Gastrocnemius medialis (tissue), 4 donors: Measurements from ENCODE around the gene CUX1. TPM values are rescaled to one million over a fixed set of nuclear protein-coding genes. Genes with fewer than 3 reads are reported as not detected.
"Not testable (repeated sequence)": the region's sequence is repeated elsewhere in the genome, so short reads cannot be mapped to it uniquely, and the experiment has no call there.

Source experiments
- ATAC-seq, 2 donors: fragments of 150-250 bp; one replicate each; pipeline ENCODE4 v1.9.1; 2016
- DNase-seq, 2 donors: peaks; one replicate each; pipeline ENCODE4 v3.0.0-alpha.2; 2019
- H3K27ac ChIP-seq, 4 donors: fragments of 200-600 bp; sonication (generic); 1 replicate in 1 of 4; 2 replicates in 3 of 4; pipeline ENCODE4 v1.5.1; 2016 to 2018; ENCODE audit warnings: mild to moderate bottlenecking in 2 of 4, moderate library complexity in 1 of 4
- H3K27me3 ChIP-seq, 3 donors: fragments of 200-600 bp; sonication (generic) in 2 of 3; 1 replicate in 1 of 3; 2 replicates in 2 of 3; pipeline versions ENCODE4 v1.5.1 to v1.6.0; 2016 to 2019; ENCODE audit warnings: mild to moderate bottlenecking in 1 of 3, moderate library complexity in 1 of 3
- H3K36me3 ChIP-seq, 2 donors: fragments of 200-600 bp; sonication (generic) in 1 of 2; one replicate each; pipeline ENCODE4 v1.5.1; 2017 to 2018
- H3K4me1 ChIP-seq, 2 donors: fragments of 200-600 bp; sonication (generic) in 1 of 2; one replicate each; pipeline ENCODE4 v1.5.1; 2016 to 2017; ENCODE audit warnings: mild to moderate bottlenecking in 2 of 2
- H3K4me3 ChIP-seq, 4 donors: fragments of 200-600 bp; sonication (generic) in 3 of 4; 1 replicate in 1 of 4; 2 replicates in 3 of 4; pipeline ENCODE4 v1.5.1; 2016 to 2019; ENCODE audit warnings: mild to moderate bottlenecking in 2 of 4
- H3K9me3 ChIP-seq, 3 donors: fragments of 200-600 bp; sonication (generic) in 2 of 3; 1 replicate in 1 of 3; 2 replicates in 2 of 3; pipeline ENCODE4 v1.5.1; 2016 to 2019
- POLR2A ChIP-seq, 2 donors: fragments of 450-650 bp; IDR thresholded peaks; one replicate each; pipeline ENCODE4 v1.6.1; 2017; ENCODE audit warnings: antibody characterized with exemption in 2 of 2, mild to moderate bottlenecking in 2 of 2, moderate library complexity in 2 of 2
- in situ Hi-C, 4 donors: fragments of 200-750 bp; cut with MboI; loops; one replicate each; pipeline versions ENCODE4 v1.15.0 to v1.8.0; 2017; ENCODE audit warnings: low sequenced_read_pairs in 4 of 4
- intact Hi-C: fragments of 100-400 bp; cut with DNase I; formaldehyde crosslinking; loops from one replicate; pipeline ENCODE4 v1.15.1; 2023; ENCODE audit warnings: low total_unique reads
- total RNA-seq, 4 donors: library from RNA; depleted of rRNA; stranded (reverse); fragments of >200 nt; gene quantifications; one replicate each; pipeline versions ENCODE4 v1.1.0 to v1.2.3, GENCODE V29; 2016
- TF ChIP-seq, protein P1 (sequence below), 5 experiments: fragments of 450-650 bp in 3 of 5; fragments of 200-600 bp in 2 of 5; sonication (generic) in 2 of 5; IDR thresholded peaks in 4 of 5; conservative IDR thresholded peaks in 1 of 5; 1 replicate in 4 of 5; 2 replicates in 1 of 5; pipeline ENCODE4 v1.5.1; 2016 to 2019; ENCODE audit warnings: antibody characterized with exemption in 5 of 5, mild to moderate bottlenecking in 3 of 5, moderate library complexity in 3 of 5

The CUX1 gene
- total RNA-seq, 4 donors from 2014 or later: 44.1 to 57.9 (median 54.9) TPM

DNA sequence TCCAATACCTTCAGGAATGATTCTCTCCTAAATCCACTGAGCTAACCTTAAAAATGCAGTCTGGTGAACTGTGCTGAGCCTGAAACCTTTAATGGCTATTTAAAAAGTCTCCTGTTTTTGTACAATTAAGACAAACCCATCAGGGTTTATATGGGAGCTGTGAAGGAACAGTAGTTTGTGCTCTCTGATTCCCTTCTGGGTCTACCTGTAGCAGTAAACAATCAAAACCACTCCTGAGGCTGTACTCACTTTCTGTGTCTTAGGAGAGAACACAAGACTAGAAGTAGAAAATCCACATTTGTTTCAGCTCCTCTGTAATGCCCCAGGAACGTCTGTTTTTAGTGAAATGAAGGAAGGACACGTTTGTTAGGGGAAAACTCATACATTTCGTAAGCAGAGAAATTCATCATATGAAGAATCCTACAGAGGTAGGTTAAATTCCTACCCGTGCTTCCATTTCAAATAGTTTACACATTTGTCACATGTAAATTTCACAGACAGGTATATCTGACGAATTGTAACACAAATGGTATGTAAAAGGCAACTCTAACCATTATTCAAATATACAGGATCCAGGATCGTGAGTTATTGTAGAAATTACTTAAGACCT is 2.6 kb downstream of the CUX1 start:
- H3K27me3 ChIP-seq: no peaks in the 10 kb centered on the region
- no peak overlapping the region for H3K4me3 ChIP-seq
- no peaks in the 10 kb centered on the region for H3K36me3 ChIP-seq
- intact Hi-C loops: loop anchor here (5.0 to 10.0 kb wide), 3 partner anchors 77 to 275 kb away; no protein-coding TSS in a partner anchor
- TF ChIP-seq, protein P1, sequence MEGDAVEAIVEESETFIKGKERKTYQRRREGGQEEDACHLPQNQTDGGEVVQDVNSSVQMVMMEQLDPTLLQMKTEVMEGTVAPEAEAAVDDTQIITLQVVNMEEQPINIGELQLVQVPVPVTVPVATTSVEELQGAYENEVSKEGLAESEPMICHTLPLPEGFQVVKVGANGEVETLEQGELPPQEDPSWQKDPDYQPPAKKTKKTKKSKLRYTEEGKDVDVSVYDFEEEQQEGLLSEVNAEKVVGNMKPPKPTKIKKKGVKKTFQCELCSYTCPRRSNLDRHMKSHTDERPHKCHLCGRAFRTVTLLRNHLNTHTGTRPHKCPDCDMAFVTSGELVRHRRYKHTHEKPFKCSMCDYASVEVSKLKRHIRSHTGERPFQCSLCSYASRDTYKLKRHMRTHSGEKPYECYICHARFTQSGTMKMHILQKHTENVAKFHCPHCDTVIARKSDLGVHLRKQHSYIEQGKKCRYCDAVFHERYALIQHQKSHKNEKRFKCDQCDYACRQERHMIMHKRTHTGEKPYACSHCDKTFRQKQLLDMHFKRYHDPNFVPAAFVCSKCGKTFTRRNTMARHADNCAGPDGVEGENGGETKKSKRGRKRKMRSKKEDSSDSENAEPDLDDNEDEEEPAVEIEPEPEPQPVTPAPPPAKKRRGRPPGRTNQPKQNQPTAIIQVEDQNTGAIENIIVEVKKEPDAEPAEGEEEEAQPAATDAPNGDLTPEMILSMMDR (IDR thresholded peaks at IDR 0.05 in 4 of 5, conservative IDR thresholded peaks at IDR 0.05 in 1 of 5): no peak
- TF ChIP-seq POLR2A (IDR thresholded peaks at IDR 0.05): no peak
- ATAC-seq: no peak
- in situ Hi-C loops: loop anchor here in 2 of 4 donors (25.0 kb wide), 2 partner anchors 133 to 417 kb away; no protein-coding TSS in a partner anchor
- peaks cover 47 to 49% of the 10 kb centered on the region in 2 donors for H3K4me1 ChIP-seq
- H3K27ac ChIP-seq: peak overlapping the region in 2 of 4 donors; percentile 6 to 33
- DNase-seq: no peak
- H3K9me3 ChIP-seq: no peaks in the 10 kb centered on the region

DNA sequence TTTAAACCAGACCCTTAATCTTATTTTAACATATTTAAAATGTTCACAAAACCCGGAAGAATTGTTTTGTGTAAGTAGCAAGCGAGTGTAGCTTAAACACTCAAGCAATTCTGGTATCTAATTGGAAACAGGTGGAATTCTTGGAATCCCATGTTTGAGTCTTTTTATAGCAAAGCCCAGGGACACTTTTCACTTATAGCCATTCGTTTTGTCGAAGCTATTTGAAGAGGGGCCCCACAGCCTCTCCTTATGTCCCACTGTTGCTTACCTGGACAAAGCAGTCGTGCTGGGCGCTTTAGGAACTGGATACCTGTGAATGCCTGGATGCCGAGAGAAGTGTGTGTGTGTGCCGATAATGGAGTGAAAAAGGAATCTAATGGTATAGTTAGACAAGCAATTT is 3.3 kb downstream of the CUX1 start:
- no peak for ATAC-seq
- no peak overlapping the region for H3K27ac ChIP-seq
- no peaks in the 10 kb centered on the region for H3K36me3 ChIP-seq
- no peaks in the 10 kb centered on the region for H3K27me3 ChIP-seq
- TF ChIP-seq POLR2A (IDR thresholded peaks at IDR 0.05): no peak
- TF ChIP-seq, protein P1 (IDR thresholded peaks at IDR 0.05 in 4 of 5, conservative IDR thresholded peaks at IDR 0.05 in 1 of 5): no peak
- in situ Hi-C loops: loop anchor here in 2 of 4 donors (25.0 kb wide), 2 partner anchors 133 to 417 kb away; no protein-coding TSS in a partner anchor
- H3K4me1 ChIP-seq: peaks cover 51% of the 10 kb centered on the region in 2 donors
- no peak for DNase-seq
- H3K9me3 ChIP-seq: no peaks in the 10 kb centered on the region
- intact Hi-C loops: loop anchor here (10.0 kb wide), 1 partner anchor 274 kb away; no protein-coding TSS in a partner anchor
- no peak overlapping the region for H3K4me3 ChIP-seq

DNA sequence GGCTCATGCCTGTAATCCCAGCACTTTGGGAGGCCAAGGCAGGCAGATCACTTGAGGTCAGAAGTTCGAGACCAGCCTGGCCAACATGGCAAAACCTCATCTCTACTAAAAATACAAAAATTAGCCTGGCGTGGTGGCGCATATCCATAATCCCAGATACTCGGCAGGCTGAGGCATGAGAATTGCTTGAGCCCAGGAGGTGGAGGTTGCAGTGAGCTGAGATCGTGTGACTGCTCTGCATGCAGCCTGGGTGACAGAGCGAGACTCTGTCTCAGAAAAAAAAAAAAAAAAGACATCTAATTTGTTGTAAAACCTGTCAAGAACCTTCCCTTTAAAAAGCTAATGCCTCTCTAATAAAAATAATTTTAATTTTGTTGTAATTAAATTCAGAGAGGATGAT is 5.2 kb downstream of the CUX1 start:
- not testable (repeated sequence) for DNase-seq, H3K9me3 ChIP-seq, H3K36me3 ChIP-seq, H3K4me3 ChIP-seq, ATAC-seq, H3K27me3 ChIP-seq
- Histone ChIP-seq H3K27ac (peak overlapping the region; percentile 45 to 54 (median 53)), H3K4me1 (peaks cover 60 to 63% of the 10 kb centered on the region in 2 donors)
- in situ Hi-C loops (loop anchor here in 2 of 4 donors (25.0 kb wide), 2 partner anchors 135 to 415 kb away; no protein-coding TSS in a partner anchor), intact Hi-C loops (loop anchor here (10.0 kb wide), 1 partner anchor 272 kb away; no protein-coding TSS in a partner anchor)

DNA sequence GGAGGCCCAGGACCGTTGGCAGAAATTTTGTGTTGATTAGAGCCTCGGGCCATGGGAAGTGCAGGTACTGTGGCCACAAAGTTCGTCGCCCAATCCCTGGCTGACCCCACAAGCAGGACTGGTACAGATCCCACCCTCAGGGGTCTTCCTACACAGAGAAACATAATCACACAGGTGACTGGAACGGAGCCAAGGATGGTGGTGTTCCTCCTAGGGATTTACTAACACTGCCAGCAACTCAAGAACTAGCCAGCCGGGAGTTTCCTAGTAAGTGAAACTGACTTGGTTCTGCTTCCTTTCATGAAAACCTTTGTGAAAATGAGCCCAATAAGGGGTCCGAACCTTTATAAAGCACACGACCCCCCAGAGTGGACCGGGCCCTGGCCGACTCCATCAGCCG is 5.7 kb downstream of the CUX1 start:
- Histone ChIP-seq H3K36me3 (no peaks in the 10 kb centered on the region), H3K9me3 (no peaks in the 10 kb centered on the region), H3K27me3 (no peaks in the 10 kb centered on the region), H3K4me1 (peaks cover 56 to 65% of the 10 kb centered on the region in 2 donors), H3K27ac (peak overlapping the region; percentile 45 to 54 (median 53)), H3K4me3 (peak overlapping the region in 1 of 4 donors; percentile 6)
- intact Hi-C loops: loop anchor here (10.0 kb wide), 1 partner anchor 272 kb away; no protein-coding TSS in a partner anchor
- in situ Hi-C loops: loop anchor here in 2 of 4 donors (25.0 kb wide), 2 partner anchors 136 to 414 kb away; no protein-coding TSS in a partner anchor
- DNase-seq (peak in 1 of 2 donors; percentile 35), ATAC-seq (peak in 1 of 2 donors; percentile 24)
- TF ChIP-seq, protein P1 (IDR thresholded peaks at IDR 0.05 in 4 of 5, conservative IDR thresholded peaks at IDR 0.05 in 1 of 5): no peak
- no peak for TF ChIP-seq POLR2A (IDR thresholded peaks at IDR 0.05)

DNA sequence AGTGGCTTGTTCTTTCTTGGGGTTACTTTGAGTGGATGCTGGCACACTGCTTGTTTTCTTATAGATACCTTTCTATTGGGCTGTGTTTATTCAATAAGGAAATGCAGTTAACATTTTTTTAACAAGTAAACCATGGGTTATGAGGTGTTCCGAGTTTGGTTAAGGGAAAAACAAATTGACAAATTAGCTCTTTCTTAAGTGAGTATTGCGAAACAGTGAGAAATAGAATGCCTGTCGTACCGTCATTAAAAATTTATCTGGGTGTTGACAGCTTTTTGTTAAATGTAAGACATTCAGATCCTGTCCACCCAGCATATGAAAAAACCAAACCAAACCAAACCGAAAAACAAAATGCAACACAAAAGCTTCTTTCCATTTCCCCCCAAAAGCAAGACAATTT is 6.2 kb downstream of the CUX1 start:
- Histone ChIP-seq H3K9me3 (no peaks in the 10 kb centered on the region), H3K4me1 (peaks cover 56 to 65% of the 10 kb centered on the region in 2 donors), H3K27me3 (no peaks in the 10 kb centered on the region), H3K27ac (peak overlapping the region; percentile 45 to 54 (median 53)), H3K36me3 (no peaks in the 10 kb centered on the region), H3K4me3 (peak overlapping the region in 1 of 4 donors; percentile 6)
- in situ Hi-C loops: loop anchor here in 2 of 4 donors (25.0 kb wide), 2 partner anchors 136 to 414 kb away; no protein-coding TSS in a partner anchor
- intact Hi-C loops: loop anchor here (10.0 kb wide), 1 partner anchor 271 kb away; no protein-coding TSS in a partner anchor
- ATAC-seq (no peak), DNase-seq (no peak)
- TF ChIP-seq, protein P1 (IDR thresholded peaks at IDR 0.05 in 4 of 5, conservative IDR thresholded peaks at IDR 0.05 in 1 of 5): no peak
- no peak for TF ChIP-seq POLR2A (IDR thresholded peaks at IDR 0.05)
